Stimulated activated CD8-positive, alpha-beta memory T cell treated with anti-CD3 and anti-CD28 coated beads, Interleukin-12 subunit alpha, Interleukin-12 subunit beta, amount 100 ng/mL, for 24 hours (primary cell): ENCODE measurements around the gene KIAA0513.

Source experiments
- DNase-seq: peaks from one replicate; pipeline ENCODE4 v3.0.0-alpha.2; 2020; ENCODE audit errors: extremely low read depth

Gene KIAA0513

GRCh38 chr16:85089525-85089924 is 61.9 kb downstream of the KIAA0513 start:
- no peak for DNase-seq

- DNase-seq = no peak
Measured at GRCh38 chr16:85090181-85090580, 62.6 kb downstream of the KIAA0513 start.

- DNase-seq = no peak
Measured at GRCh38 chr16:85090873-85091521, 63.4 kb downstream of the KIAA0513 start.

GRCh38 chr16:85091522-85091910 is 63.9 kb downstream of the KIAA0513 start:
- no peak for DNase-seq

GRCh38 chr16:85092309-85092708 is 64.7 kb downstream of the KIAA0513 start:
- DNase-seq = no peak

- DNase-seq = no peak
Measured at GRCh38 chr16:85092851-85093250, 65.3 kb downstream of the KIAA0513 start.

- DNase-seq = no peak
Measured at GRCh38 chr16:85093705-85094104, 66.1 kb downstream of the KIAA0513 start.

- no peak for DNase-seq
Measured at GRCh38 chr16:85094176-85094805, 66.7 kb downstream of the KIAA0513 start.

- DNase-seq = no peak
Measured at GRCh38 chr16:85094812-85095211, 67.2 kb downstream of the KIAA0513 start.

GRCh38 chr16:85096921-85097320 is 69.3 kb downstream of the KIAA0513 start:
- DNase-seq = no peak

GRCh38 chr16:85098565-85098964 is 71.0 kb downstream of the KIAA0513 start:
- no peak for DNase-seq

GRCh38 chr16:85100265-85100664 is 72.7 kb downstream of the KIAA0513 start:
- DNase-seq = no peak

- no peak for DNase-seq
Measured at GRCh38 chr16:85101956-85102630, 74.5 kb downstream of the KIAA0513 start.

GRCh38 chr16:85103114-85104079 is 75.8 kb downstream of the KIAA0513 start:
- no peak for DNase-seq

GRCh38 chr16:85104147-85104546 is 76.6 kb downstream of the KIAA0513 start:
- DNase-seq = no peak

- no peak for DNase-seq
Measured at GRCh38 chr16:85104821-85105391, 77.3 kb downstream of the KIAA0513 start.

- no peak for DNase-seq
Measured at GRCh38 chr16:85105475-85105874, 77.9 kb downstream of the KIAA0513 start.

GRCh38 chr16:85107083-85107482 is 79.5 kb downstream of the KIAA0513 start:
- DNase-seq = no peak

GRCh38 chr16:85107532-85107931 is 79.9 kb downstream of the KIAA0513 start:
- DNase-seq = no peak

- no peak for DNase-seq
Measured at GRCh38 chr16:85110105-85110504, 82.5 kb downstream of the KIAA0513 start.

GRCh38 chr16:85111184-85111583 is 83.6 kb downstream of the KIAA0513 start:
- DNase-seq = no peak

GRCh38 chr16:85112364-85112763 is 84.8 kb downstream of the KIAA0513 start, which contains the start of gene CIBAR2:
Gene CIBAR2 (minus strand): TSS chr16:85112472. CDS start chr16:85112352, 120 bp downstream.
- DNase-seq = no peak
